Keratinocyte (primary cell): ENCODE results near the gene BHLHE23. TPM values are rescaled to one million over a fixed set of nuclear protein-coding genes. Genes with fewer than 3 reads are reported as not detected.

Source experiments
- DNase-seq: peaks from one replicate; pipeline ENCODE4 v3.0.0-alpha.2; 2011; ENCODE audit warnings: low read depth, missing footprints, low spot score
- FAIRE-seq: peaks from 2 replicates; lab custom pipeline; 2011; peaks lifted over from hg19 to GRCh38; lab: Jason Lieb, UNC
- H2AFZ ChIP-seq: 2 replicates; pipeline ENCODE4 v1.6.0; 2012; ENCODE audit warnings: low read length, control low read depth, inconsistent platforms; ENCODE audit not compliant: control insufficient read depth
- H3K27ac ChIP-seq: 2 replicates; pipeline ENCODE4 v1.5.1; 2011; ENCODE audit warnings: low read length; ENCODE audit not compliant: control insufficient read depth, insufficient read depth
- H3K27me3 ChIP-seq: 3 replicates; pipeline ENCODE4 v1.6.0; 2011; ENCODE audit warnings: low read length; ENCODE audit not compliant: control insufficient read depth, insufficient read depth; ENCODE audit errors: extremely low read depth
- H3K36me3 ChIP-seq, 2 experiments: 2 replicates in 1 of 2; 3 replicates in 1 of 2; pipeline ENCODE4 v1.5.1; 2011; ENCODE audit warnings: low read length in 2 of 2, mild to moderate bottlenecking in 1 of 2; ENCODE audit not compliant: control insufficient read depth in 2 of 2, insufficient read depth in 2 of 2; ENCODE audit errors: extremely low read depth in 1 of 2
- H3K4me1 ChIP-seq: 3 replicates; pipeline ENCODE4 v1.5.1; 2011; ENCODE audit warnings: low read length; ENCODE audit not compliant: control insufficient read depth, insufficient read depth; ENCODE audit errors: extremely low read depth
- H3K4me2 ChIP-seq: 3 replicates; pipeline ENCODE4 v1.6.0; 2011; ENCODE audit warnings: low read depth, low read length; ENCODE audit not compliant: control insufficient read depth, insufficient read depth; ENCODE audit errors: extremely low read depth
- H3K4me3 ChIP-seq, 3 experiments: fragments of 200-600 bp in 1 of 3; sonication (generic) in 1 of 3; 2 replicates in 2 of 3; 3 replicates in 1 of 3; pipeline ENCODE4 v1.5.1; 2011 to 2016; ENCODE audit warnings: low read length in 3 of 3, mild to moderate bottlenecking in 3 of 3, control low read depth in 2 of 3, inconsistent platforms in 1 of 3, low read depth in 1 of 3, mixed read lengths in 1 of 3, mixed run types in 1 of 3, moderate library complexity in 1 of 3; ENCODE audit not compliant: control insufficient read depth in 2 of 3, insufficient read depth in 2 of 3; ENCODE audit errors: extremely low read depth in 1 of 3
- H3K79me2 ChIP-seq: 2 replicates; pipeline ENCODE4 v1.6.0; 2012; ENCODE audit warnings: low read length; ENCODE audit not compliant: control insufficient read depth, insufficient read depth
- H3K9ac ChIP-seq: 3 replicates; pipeline ENCODE4 v1.6.0; 2011; ENCODE audit warnings: low read length; ENCODE audit not compliant: control insufficient read depth, insufficient read depth; ENCODE audit errors: extremely low read depth
- H3K9me1 ChIP-seq: 3 replicates; pipeline ENCODE4 v1.6.0; 2011; ENCODE audit warnings: low read length; ENCODE audit not compliant: control insufficient read depth, insufficient read depth; ENCODE audit errors: extremely low read depth
- H3K9me3 ChIP-seq: 2 replicates; pipeline ENCODE4 v1.5.1; 2012; ENCODE audit warnings: low read depth, low read length; ENCODE audit not compliant: control insufficient read depth
- H4K20me1 ChIP-seq: 3 replicates; pipeline ENCODE4 v1.6.0; 2011; ENCODE audit warnings: low read length; ENCODE audit not compliant: control insufficient read depth, insufficient read depth; ENCODE audit errors: extremely low read depth
- CTCF ChIP-seq, 3 experiments: IDR thresholded peaks in 1 of 3; conservative IDR thresholded peaks in 1 of 3; optimal IDR thresholded peaks in 1 of 3; 2 replicates in 2 of 3; 3 replicates in 1 of 3; pipeline versions ENCODE3 to v1.5.1; 2011; ENCODE audit warnings: low read length in 3 of 3, mild to moderate bottlenecking in 3 of 3, moderate library complexity in 2 of 3, control low read depth in 1 of 3, inconsistent platforms in 1 of 3; ENCODE audit not compliant: insufficient read depth in 2 of 3; ENCODE audit errors: extremely low read depth in 1 of 3
- EZH2 ChIP-seq: IDR thresholded peaks from one replicate; pipeline ENCODE4 v1.6.1; 2012; ENCODE audit warnings: inconsistent platforms, mild to moderate bottlenecking, low read length, moderate library complexity
- dilution Hi-C: fragments of 300-500 bp; cut with MboI; formaldehyde crosslinking; loops from one replicate; pipeline ENCODE4 v1.7.0; 2020; ENCODE audit warnings: low sequenced_read_pairs; ENCODE audit not compliant: extremely low pct_ligation_motif_present
- polyA plus RNA-seq, 5 experiments: library from polyadenylated mRNA; depleted of rRNA in 3 of 5; stranded (reverse) in 3 of 5; stranded (forward) in 1 of 5; unstranded in 1 of 5; fragments of >200 nt; gene quantifications; 1 replicate in 1 of 5; 2 replicates in 3 of 5; 3 replicates in 1 of 5; pipeline versions ENCODE4 v1.2.1 to v1.2.3, GENCODE V29; 2011 to 2012; ENCODE audit warnings: missing spikeins in 2 of 5, low read depth in 1 of 5, low replicate concordance in 1 of 5

Gene BHLHE23
- polyA plus RNA-seq, 1 donor (not counting 4 experiments of a cell fraction or from before 2014, with no cell fraction given) = not detected

- no peaks in the 10 kb centered on the region for H3K79me2 ChIP-seq
- FAIRE-seq (no peak), DNase-seq (no peak)
- no peaks in the 10 kb centered on the region for H3K9me1 ChIP-seq
- H4K20me1 ChIP-seq = no peaks in the 10 kb centered on the region
- no peaks in the 10 kb centered on the region for H3K4me1 ChIP-seq
- H2AFZ ChIP-seq = no peak overlapping the region
- no peak overlapping the region for H3K9ac ChIP-seq
- H3K9me3 ChIP-seq = no peaks in the 10 kb centered on the region
- no peak overlapping the region for H3K4me2 ChIP-seq
- H3K4me3 ChIP-seq = no peak overlapping the region
- dilution Hi-C loops = no loop called here
- H3K36me3 ChIP-seq = no peaks in the 10 kb centered on the region
- TF ChIP-seq EZH2 (no peak), CTCF (optimal IDR thresholded peaks at IDR 0.05 in 1 of 3, IDR thresholded peaks at IDR 0.05 in 1 of 3, conservative IDR thresholded peaks at IDR 0.05 in 1 of 3; ENCODE audit: extremely low read depth in 1 of 3, insufficient read depth in 2 of 3, low read length in 3 of 3) (no peak)
- H3K27ac ChIP-seq = no peak overlapping the region
- peaks cover 39% of the 10 kb centered on the region for H3K27me3 ChIP-seq
These were observed 17.6 kb downstream of the BHLHE23 start for GRCh38 chr20:62989201-62989601.

- H3K9me3 ChIP-seq = no peaks in the 10 kb centered on the region
- H3K27me3 ChIP-seq = peaks cover 34% of the 10 kb centered on the region
- DNase-seq = no peak
- no peak overlapping the region for H3K9ac ChIP-seq
- H3K27ac ChIP-seq = no peak overlapping the region
- FAIRE-seq = no peak
- no peak overlapping the region for H2AFZ ChIP-seq
- no peaks in the 10 kb centered on the region for H4K20me1 ChIP-seq
- H3K4me1 ChIP-seq = no peaks in the 10 kb centered on the region
- H3K36me3 ChIP-seq = no peaks in the 10 kb centered on the region
- no peaks in the 10 kb centered on the region for H3K9me1 ChIP-seq
- no peaks in the 10 kb centered on the region for H3K79me2 ChIP-seq
- dilution Hi-C loops = no loop called here
- no peak overlapping the region for H3K4me2 ChIP-seq
- TF ChIP-seq EZH2 (no peak), CTCF (optimal IDR thresholded peaks at IDR 0.05 in 1 of 3, IDR thresholded peaks at IDR 0.05 in 1 of 3, conservative IDR thresholded peaks at IDR 0.05 in 1 of 3; ENCODE audit: extremely low read depth in 1 of 3, insufficient read depth in 2 of 3, low read length in 3 of 3) (no peak)
- no peak overlapping the region for H3K4me3 ChIP-seq
These were observed 19.6 kb downstream of the BHLHE23 start for GRCh38 chr20:62987114-62987513.
